PC-3 (cell line): ENCODE measurements around the gene CXADR.

ENCODE experiments used
- EZH2 ChIP-seq: fragments of 300-600 bp; sonication (generic); IDR thresholded peaks from one replicate; pipeline ENCODE4 v1.6.1; 2017; ENCODE audit warnings: antibody characterized with exemption, mild to moderate bottlenecking, low read length; ENCODE audit not compliant: unreplicated experiment
- EZH2phosphoT487 ChIP-seq: fragments of 300-600 bp; sonication (generic); IDR thresholded peaks from 2 replicates; pipeline ENCODE4 v1.6.1; 2018; ENCODE audit warnings: mild to moderate bottlenecking, antibody characterized with exemption, low read length, borderline replicate concordance
- TF ChIP-seq, protein P1 (sequence below): fragments of 300-600 bp; sonication (generic); conservative IDR thresholded peaks from 2 replicates; pipeline ENCODE4 v1.5.1; 2017; ENCODE audit warnings: antibody characterized with exemption, low read depth, mild to moderate bottlenecking, low read length

DNA sequence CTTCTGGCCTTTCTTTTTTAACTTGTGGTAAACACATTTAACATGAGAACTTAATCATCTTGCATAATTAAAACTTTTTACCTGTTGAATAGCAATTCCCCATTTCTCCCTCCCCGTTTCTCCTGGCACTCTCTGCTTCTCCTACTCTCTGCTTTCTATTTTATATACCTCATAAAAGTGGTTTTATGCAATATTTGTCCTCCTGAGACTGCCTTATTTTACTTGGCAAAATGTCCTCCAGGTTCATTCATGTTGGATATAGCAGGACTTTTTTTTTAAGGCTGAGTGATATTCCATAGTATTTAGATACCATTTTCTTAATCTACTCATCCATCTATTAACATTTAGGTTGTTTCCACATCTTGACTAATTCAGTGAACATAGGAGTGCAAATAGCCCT is 64.9 kb downstream of the CXADR start:
- TF ChIP-seq, protein P1, sequence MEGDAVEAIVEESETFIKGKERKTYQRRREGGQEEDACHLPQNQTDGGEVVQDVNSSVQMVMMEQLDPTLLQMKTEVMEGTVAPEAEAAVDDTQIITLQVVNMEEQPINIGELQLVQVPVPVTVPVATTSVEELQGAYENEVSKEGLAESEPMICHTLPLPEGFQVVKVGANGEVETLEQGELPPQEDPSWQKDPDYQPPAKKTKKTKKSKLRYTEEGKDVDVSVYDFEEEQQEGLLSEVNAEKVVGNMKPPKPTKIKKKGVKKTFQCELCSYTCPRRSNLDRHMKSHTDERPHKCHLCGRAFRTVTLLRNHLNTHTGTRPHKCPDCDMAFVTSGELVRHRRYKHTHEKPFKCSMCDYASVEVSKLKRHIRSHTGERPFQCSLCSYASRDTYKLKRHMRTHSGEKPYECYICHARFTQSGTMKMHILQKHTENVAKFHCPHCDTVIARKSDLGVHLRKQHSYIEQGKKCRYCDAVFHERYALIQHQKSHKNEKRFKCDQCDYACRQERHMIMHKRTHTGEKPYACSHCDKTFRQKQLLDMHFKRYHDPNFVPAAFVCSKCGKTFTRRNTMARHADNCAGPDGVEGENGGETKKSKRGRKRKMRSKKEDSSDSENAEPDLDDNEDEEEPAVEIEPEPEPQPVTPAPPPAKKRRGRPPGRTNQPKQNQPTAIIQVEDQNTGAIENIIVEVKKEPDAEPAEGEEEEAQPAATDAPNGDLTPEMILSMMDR = no peak
- TF ChIP-seq EZH2 (no peak), EZH2phosphoT487 (no peak)
